Hepatocyte (in vitro differentiated cells): ENCODE data around the gene SCFD1. TPM values are rescaled to one million over a fixed set of nuclear protein-coding genes. Genes with fewer than 3 reads are reported as not detected.

ENCODE experiments used
- DNase-seq: peaks from one replicate; pipeline ENCODE4 v3.0.0-alpha.2; 2016; ENCODE audit warnings: low spot score
- H2AFZ ChIP-seq: fragments of 200-600 bp; sonication (generic); 2 replicates; pipeline ENCODE4 v1.6.0; 2016; ENCODE audit warnings: antibody characterized with exemption, mild to moderate bottlenecking
- H3K27ac ChIP-seq: fragments of 200-600 bp; sonication (generic); 2 replicates; pipeline ENCODE4 v1.5.1; 2016; ENCODE audit warnings: mild to moderate bottlenecking
- H3K27me3 ChIP-seq: fragments of 200-600 bp; sonication (generic); 2 replicates; pipeline ENCODE4 v1.6.1; 2016
- H3K36me3 ChIP-seq: fragments of 200-600 bp; sonication (generic); replicated peaks from 2 replicates; pipeline ENCODE4 v1.5.1; 2016; ENCODE audit warnings: low read depth; ENCODE audit not compliant: insufficient read depth
- H3K4me1 ChIP-seq: fragments of 200-600 bp; sonication (generic); 2 replicates; pipeline ENCODE4 v1.5.1; 2016; ENCODE audit warnings: mild to moderate bottlenecking, moderate library complexity; ENCODE audit not compliant: insufficient read depth
- H3K4me2 ChIP-seq: fragments of 200-600 bp; sonication (generic); 2 replicates; pipeline ENCODE4 v1.6.0; 2016
- H3K4me3 ChIP-seq: fragments of 200-600 bp; sonication (generic); 2 replicates; pipeline ENCODE4 v1.5.1; 2016; ENCODE audit warnings: mild to moderate bottlenecking
- H3K79me2 ChIP-seq: fragments of 200-600 bp; sonication (generic); 2 replicates; pipeline ENCODE4 v1.6.0; 2017; ENCODE audit warnings: mild to moderate bottlenecking
- H3K9me2 ChIP-seq: fragments of 200-600 bp; sonication (generic); replicated peaks from 2 replicates; pipeline ENCODE4 v1.6.0; 2017; ENCODE audit warnings: mild to moderate bottlenecking; ENCODE audit not compliant: insufficient read depth
- H3K9me3 ChIP-seq: fragments of 200-600 bp; sonication (generic); 2 replicates; pipeline ENCODE4 v1.5.1; 2016; ENCODE audit warnings: low read depth, mild to moderate bottlenecking
- H4K20me1 ChIP-seq: fragments of 200-600 bp; sonication (generic); 2 replicates; pipeline ENCODE4 v1.6.0; 2016; ENCODE audit warnings: mild to moderate bottlenecking; ENCODE audit not compliant: insufficient read depth, poor library complexity, severe bottlenecking
- CTCF ChIP-seq: fragments of 200-600 bp; sonication (generic); IDR thresholded peaks from 2 replicates; pipeline ENCODE4 v1.5.1; 2016; ENCODE audit warnings: antibody characterized with exemption, mild to moderate bottlenecking; ENCODE audit not compliant: poor library complexity
- EZH2 ChIP-seq: fragments of 200-600 bp; sonication (generic); IDR thresholded peaks from 2 replicates; pipeline ENCODE4 v1.6.1; 2016; ENCODE audit warnings: antibody characterized with exemption, mild to moderate bottlenecking, borderline replicate concordance
- EZH2phosphoT487 ChIP-seq: fragments of 200-600 bp; sonication (generic); IDR thresholded peaks from one replicate; pipeline ENCODE4 v1.6.1; 2018; ENCODE audit warnings: antibody characterized with exemption, mild to moderate bottlenecking, low read depth, moderate library complexity; ENCODE audit not compliant: unreplicated experiment, severe bottlenecking
- WGBS: methylation state at CpG from one replicate; pipeline ENCODE4 v1.1.6; 2016; ENCODE audit warnings: low lambda C conversion rate; ENCODE audit errors: missing lambda C conversion rate; 5-methylcytosine and 5-hydroxymethylcytosine counted together
- polyA plus RNA-seq: library from polyadenylated mRNA; unstranded; fragments of >200 nt; fragmentation: Nextera tagmentation; extraction: Ambion mirVana; gene quantifications from 2 replicates; pipeline ENCODE4 v1.2.1, GENCODE V29; 2016
- total RNA-seq: library from RNA; depleted of rRNA; stranded (reverse); fragments of >200 nt; gene quantifications from 2 replicates; pipeline ENCODE4 v1.2.3, GENCODE V29; 2014

SCFD1 gene
- total and polyA plus RNA-seq, 2 experiments from 2014 or later: 68.9 to 101 TPM

GRCh38 chr14:30581283-30581625 is 40.9 kb upstream of the SCFD1 start:
- Histone ChIP-seq H2AFZ (no peak overlapping the region), H3K4me3 (no peak overlapping the region), H3K79me2 (peaks cover 96% of the 10 kb centered on the region), H3K4me1 (peaks cover 5% of the 10 kb centered on the region), H3K27ac (no peak overlapping the region), H4K20me1 (peaks cover 7% of the 10 kb centered on the region), H3K9me2 (no peaks in the 10 kb centered on the region), H3K27me3 (no peaks in the 10 kb centered on the region), H3K4me2 (no peak overlapping the region), H3K9me3 (no peaks in the 10 kb centered on the region), H3K36me3 (no peaks in the 10 kb centered on the region)
- TF ChIP-seq EZH2 (no peak), CTCF (no peak), EZH2phosphoT487 (no peak)
- WGBS: 78% methylated on average over 7 of the region's 7 CpGs
- DNase-seq: no peak

- 100% methylated on average over 1 of the region's 1 CpG for WGBS
- Histone ChIP-seq H3K36me3 (no peaks in the 10 kb centered on the region), H3K9me3 (no peaks in the 10 kb centered on the region), H4K20me1 (peaks cover 7% of the 10 kb centered on the region), H3K4me3 (no peak overlapping the region), H3K4me2 (no peak overlapping the region), H3K9me2 (no peaks in the 10 kb centered on the region), H3K27me3 (no peaks in the 10 kb centered on the region), H3K4me1 (peaks cover 5% of the 10 kb centered on the region), H3K79me2 (peaks cover 93% of the 10 kb centered on the region), H3K27ac (no peak overlapping the region), H2AFZ (no peak overlapping the region)
- DNase-seq: no peak
- TF ChIP-seq CTCF (no peak), EZH2 (no peak), EZH2phosphoT487 (no peak)
Measured at GRCh38 chr14:30582376-30582775, 39.7 kb upstream of the SCFD1 start.

GRCh38 chr14:30584058-30584630 is 38.0 kb upstream of the SCFD1 start:
- Histone ChIP-seq H4K20me1 (peaks cover 6% of the 10 kb centered on the region), H3K4me2 (no peak overlapping the region), H3K79me2 (peaks cover 76% of the 10 kb centered on the region), H3K4me1 (peaks cover 5% of the 10 kb centered on the region), H2AFZ (no peak overlapping the region), H3K9me3 (no peaks in the 10 kb centered on the region), H3K9me2 (no peaks in the 10 kb centered on the region), H3K27me3 (no peaks in the 10 kb centered on the region), H3K27ac (no peak overlapping the region), H3K4me3 (no peak overlapping the region), H3K36me3 (no peaks in the 10 kb centered on the region)
- TF ChIP-seq EZH2phosphoT487 (no peak), EZH2 (no peak), CTCF (no peak)
- no peak for DNase-seq

- Histone ChIP-seq H3K4me2 (no peak overlapping the region), H3K4me3 (no peak overlapping the region), H2AFZ (no peak overlapping the region), H3K4me1 (peaks cover 5% of the 10 kb centered on the region), H3K9me3 (no peaks in the 10 kb centered on the region), H3K79me2 (peaks cover 65% of the 10 kb centered on the region), H3K27me3 (no peaks in the 10 kb centered on the region), H3K27ac (no peak overlapping the region), H4K20me1 (no peaks in the 10 kb centered on the region), H3K36me3 (no peaks in the 10 kb centered on the region), H3K9me2 (no peaks in the 10 kb centered on the region)
- TF ChIP-seq CTCF: no peak
- no peak for TF ChIP-seq EZH2
- TF ChIP-seq EZH2phosphoT487: no peak
- no peak for DNase-seq
Measured at GRCh38 chr14:30585204-30585603, 36.9 kb upstream of the SCFD1 start.
